Measurements from ENCODE around the gene ANXA8L1. TPM values are rescaled to one million over a fixed set of nuclear protein-coding genes. Genes with fewer than 3 reads are reported as not detected.
A peak's percentile ranks its signal among the peaks of the same experiment; 100 is the strongest.
"Not testable (repeated sequence)": the region's sequence is repeated elsewhere in the genome, so short reads cannot be mapped to it uniquely, and the experiment has no call there.

ANXA8L1 gene, protein sequence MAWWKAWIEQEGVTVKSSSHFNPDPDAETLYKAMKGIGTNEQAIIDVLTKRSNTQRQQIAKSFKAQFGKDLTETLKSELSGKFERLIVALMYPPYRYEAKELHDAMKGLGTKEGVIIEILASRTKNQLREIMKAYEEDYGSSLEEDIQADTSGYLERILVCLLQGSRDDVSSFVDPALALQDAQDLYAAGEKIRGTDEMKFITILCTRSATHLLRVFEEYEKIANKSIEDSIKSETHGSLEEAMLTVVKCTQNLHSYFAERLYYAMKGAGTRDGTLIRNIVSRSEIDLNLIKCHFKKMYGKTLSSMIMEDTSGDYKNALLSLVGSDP
- polyA plus RNA-seq (ENCODE audit: insufficient read length in 10 of 10), result 1 to 10 TPM in 2 of 10 donors, under 1 TPM in 2, not detected in 6; 0.16 to 4.0 (median 1.6) TPM
- long read RNA-seq, donor 1, result 0 reads
- long read RNA-seq, donor 2, result 0 reads
- long read RNA-seq, donor 3, result 0 reads
- long read RNA-seq, donor 4, result 0 reads
- long read RNA-seq, donor 5, result 0 reads
- long read RNA-seq, donor 6, result 0 reads
- long read RNA-seq, donor 7, result 0 reads
- long read RNA-seq, donor 8, partial matches to known transcripts, result 0 of 2 reads
- long read RNA-seq, donor 8, other reads (novel, unspliced or antisense), result 0 of 2 reads
- long read RNA-seq, donor 9, result 0 reads

DNA sequence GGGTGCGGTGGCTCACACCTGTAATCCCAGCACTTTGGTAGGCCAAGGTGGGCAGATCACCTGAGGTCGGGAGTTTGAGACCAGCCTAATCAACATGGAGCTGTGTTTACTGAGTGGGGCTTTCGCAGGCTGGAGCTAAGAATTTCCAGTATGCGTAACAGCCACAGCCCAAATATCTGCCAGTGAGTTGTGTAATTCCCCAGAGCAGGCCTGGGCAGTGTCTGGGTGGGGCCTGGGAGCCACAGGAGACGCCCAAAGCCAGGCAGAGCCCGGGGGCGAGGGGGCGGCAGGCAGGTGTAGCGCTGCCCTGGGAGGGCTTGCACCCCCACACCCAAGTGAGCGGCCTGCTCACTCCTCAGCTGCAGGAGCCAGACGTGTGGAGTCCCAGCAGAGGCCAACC, at the start of gene ANXA8L1:
Gene ANXA8L1 (plus strand): TSS at position 371 of the 400 bp plus-strand sequence. CDS start 76 bp downstream, outside the sequence.
- DNase-seq, result not testable (repeated sequence)

DNA sequence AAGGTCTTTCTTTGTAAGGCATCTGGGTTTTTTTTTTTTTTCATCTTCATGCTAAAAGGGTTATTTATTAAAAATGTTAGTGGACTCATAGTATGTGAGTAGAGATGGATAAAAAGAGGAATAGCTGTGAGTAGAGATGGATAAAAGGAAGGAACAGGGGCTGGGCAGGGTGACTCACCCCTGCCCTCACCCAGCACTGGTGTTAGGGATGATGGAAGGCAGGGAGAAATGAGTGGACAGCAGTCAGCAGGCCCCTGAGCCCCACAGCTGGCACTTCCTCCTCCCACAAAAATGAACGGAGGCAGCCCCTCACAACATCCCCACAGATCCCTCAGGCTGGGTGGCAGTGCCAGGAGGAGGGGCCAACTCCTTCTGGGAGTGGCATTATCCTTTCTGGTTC, 49.5 kb upstream of the ANXA8L1 start:
- no peak for DNase-seq

DNA sequence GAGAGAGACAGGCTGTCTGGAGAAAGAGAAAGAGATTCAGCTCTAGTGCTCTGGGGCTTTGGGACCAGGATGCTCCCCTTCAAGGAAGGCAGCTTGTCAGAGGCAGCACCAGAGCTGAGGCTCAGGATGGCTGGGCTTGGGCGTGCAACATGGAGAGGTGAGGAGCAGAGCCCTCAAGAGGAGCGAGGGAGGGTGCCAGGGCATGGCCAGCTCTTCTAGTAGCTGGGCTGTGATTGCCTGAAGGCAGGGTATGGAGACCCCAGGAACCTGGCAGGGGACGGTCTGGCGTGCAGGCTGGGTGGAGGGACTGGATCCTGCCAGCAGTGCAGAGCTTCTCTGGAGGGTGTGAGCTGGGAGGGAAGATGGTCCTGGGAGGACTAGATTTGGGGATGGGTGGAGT, 48.6 kb upstream of the ANXA8L1 start:
- no peak for DNase-seq

GRCh38 chr10:46327685-46328084, 47.9 kb upstream of the ANXA8L1 start:
- DNase-seq, result no peak

- DNase-seq, result peak in 1 of 3 donors; percentile 12
These were observed 46.5 kb upstream of the ANXA8L1 start for GRCh38 chr10:46328853-46329689.

- DNase-seq, result no peak
These were observed 45.9 kb upstream of the ANXA8L1 start for GRCh38 chr10:46329690-46330016.

GRCh38 chr10:46330894-46331293, 44.7 kb upstream of the ANXA8L1 start:
- no peak for DNase-seq

GRCh38 chr10:46365484-46365883, 10.1 kb upstream of the ANXA8L1 start:
- DNase-seq, result not testable (repeated sequence)

DNA sequence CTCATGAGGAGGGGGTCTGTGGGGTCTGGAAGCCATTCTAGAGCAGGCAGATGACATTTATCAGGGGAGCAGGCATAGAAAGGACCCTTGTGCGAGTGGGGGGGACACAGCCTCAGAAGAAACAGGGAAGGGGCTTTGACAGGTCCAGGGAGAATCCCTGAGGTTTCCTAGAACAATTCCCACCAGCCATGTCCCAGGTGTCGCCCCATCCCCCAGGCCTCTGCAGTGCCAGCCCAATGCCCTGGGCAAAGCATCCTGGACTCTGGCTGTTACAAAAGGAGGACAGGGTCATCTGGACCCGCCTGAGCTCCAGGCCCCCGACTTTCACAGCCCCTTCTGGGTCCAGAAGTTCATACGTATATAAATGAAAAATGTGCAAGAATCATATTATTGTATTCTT, 8.4 kb upstream of the ANXA8L1 start:
- not testable (repeated sequence) for DNase-seq

GRCh38 chr10:46367666-46368240, 7.8 kb upstream of the ANXA8L1 start:
- DNase-seq, result not testable (repeated sequence)

GRCh38 chr10:46368956-46369355, 6.6 kb upstream of the ANXA8L1 start:
- DNase-seq, result not testable (repeated sequence)

GRCh38 chr10:46374410-46374809, 1.2 kb upstream of the ANXA8L1 start:
- not testable (repeated sequence) for DNase-seq

GRCh38 chr10:46377022-46377421, 1.4 kb downstream of the ANXA8L1 start:
- not testable (repeated sequence) for DNase-seq

DNA sequence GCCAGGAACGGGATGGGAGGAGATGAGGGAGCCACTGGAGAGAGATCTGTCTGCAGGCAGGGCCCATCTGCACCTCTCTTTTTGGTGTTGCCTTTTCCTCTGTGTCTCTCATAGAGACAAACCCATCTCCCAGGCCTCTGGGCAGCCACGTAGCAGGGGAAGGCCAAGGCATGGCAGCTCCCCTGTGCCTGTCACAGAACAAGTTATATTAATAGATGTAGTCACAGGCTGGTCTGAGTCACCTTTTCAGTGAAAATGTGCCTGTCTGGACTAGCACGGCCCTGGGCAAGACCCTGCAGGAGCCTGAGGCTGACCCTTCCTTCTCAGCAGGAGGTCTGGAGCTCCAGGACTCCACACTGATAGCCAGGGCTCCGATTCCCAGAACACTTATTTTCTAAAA, 2.1 kb downstream of the ANXA8L1 start:
- not testable (repeated sequence) for DNase-seq

DNA sequence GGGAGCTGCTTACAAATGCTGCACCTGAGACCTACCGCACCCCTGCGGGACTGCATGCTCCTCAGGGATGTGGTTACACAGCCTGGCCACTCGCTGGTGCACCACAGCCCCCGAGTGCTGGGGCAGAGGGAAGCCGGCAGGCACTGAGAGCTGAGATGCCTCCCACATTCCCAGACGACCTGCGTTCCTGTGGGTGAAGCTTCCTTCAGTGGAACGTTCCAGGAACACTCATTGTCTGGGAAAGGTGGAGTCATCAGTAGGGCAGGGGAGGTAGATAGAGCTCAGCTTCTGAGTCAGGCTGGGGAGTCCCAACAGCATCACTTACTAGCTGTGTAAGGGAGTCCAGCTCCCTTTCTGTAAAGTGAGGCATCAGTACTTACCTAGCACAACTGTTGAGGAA, 2.5 kb downstream of the ANXA8L1 start:
- DNase-seq, result not testable (repeated sequence)

GRCh38 chr10:46379233-46379848, 3.8 kb downstream of the ANXA8L1 start:
- DNase-seq, result not testable (repeated sequence)

DNA sequence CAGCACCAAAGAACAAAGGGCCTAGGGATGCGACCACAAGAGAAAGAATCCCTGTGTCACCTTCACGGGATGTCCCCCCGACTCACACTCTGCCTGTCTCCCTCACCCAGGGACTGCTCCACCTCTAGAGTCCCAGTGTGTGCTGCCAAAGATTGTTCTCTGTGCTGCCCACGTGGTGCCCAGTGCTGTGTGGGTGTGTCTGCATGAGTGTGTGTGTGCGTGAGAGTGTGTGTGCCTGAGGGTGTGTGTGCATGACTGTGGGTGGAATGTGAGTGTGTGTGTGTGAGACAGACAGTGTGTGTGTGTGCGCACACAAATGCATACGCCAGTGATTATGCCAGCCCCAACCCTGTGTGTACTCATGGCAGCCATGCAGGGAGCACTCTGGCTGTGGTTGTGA, 10.3 kb downstream of the ANXA8L1 start:
- not testable (repeated sequence) for DNase-seq

DNA sequence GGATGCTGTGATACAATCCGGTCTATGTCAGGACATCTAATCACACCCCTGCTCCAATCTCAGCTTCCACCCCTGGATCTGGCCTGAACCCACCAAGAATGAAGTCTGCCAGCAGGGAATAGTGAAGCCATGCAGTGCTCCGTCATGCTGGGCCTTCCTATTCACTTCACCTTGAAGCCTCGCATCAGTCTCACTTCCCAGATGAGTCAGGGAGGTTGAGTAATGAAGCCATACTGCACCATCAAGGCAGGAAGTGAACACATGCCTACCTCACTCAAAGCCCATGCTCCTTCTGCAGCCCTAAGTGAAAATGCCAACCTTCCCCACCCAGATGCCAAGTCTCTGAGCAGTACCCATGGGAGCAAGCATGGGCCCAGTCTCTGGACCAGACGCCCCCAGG, 11.1 kb downstream of the ANXA8L1 start:
- not testable (repeated sequence) for DNase-seq

GRCh38 chr10:46387309-46387902, 11.8 kb downstream of the ANXA8L1 start:
- DNase-seq, result not testable (repeated sequence)

DNA sequence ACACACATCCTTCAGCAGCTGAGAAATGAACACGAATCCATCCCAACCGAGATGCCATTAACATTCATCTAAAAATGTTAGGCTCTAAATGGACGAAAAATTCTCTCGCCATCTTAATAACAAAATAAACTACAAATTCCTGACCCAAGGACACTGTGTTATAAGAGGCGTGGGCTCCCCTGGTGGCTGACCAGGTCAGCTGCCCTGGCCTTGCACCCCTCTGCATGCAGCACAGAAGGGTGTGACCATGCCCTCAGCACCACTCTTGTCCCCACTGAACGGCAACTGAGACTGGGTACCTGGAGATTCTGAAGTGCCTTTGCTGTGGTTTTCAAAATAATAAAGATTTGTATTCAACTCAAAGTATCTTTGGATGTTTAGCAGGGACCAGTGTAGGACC, 15.8 kb downstream of the ANXA8L1 start:
- DNase-seq, result not testable (repeated sequence)
